Adrenal gland (tissue), 12 donors: ENCODE results near the gene UBE2G2. TPM values are rescaled to one million over a fixed set of nuclear protein-coding genes. Genes with fewer than 3 reads are reported as not detected.

Experiments
- DNase-seq, 7 donors: peaks; one replicate each; pipeline ENCODE4 v3.0.0-alpha.2; 2019 to 2020
- H3K27ac ChIP-seq, 5 donors: fragments of 200-600 bp; sonication (generic) in 4 of 5; 1 replicate in 3 of 5; 2 replicates in 2 of 5; pipeline versions ENCODE4 v1.5.1 to v1.8.0; 2016 to 2020; ENCODE audit warnings: mild to moderate bottlenecking in 1 of 5
- H3K27me3 ChIP-seq: fragments of 200-600 bp; 2 replicates; pipeline ENCODE4 v1.8.0; 2021
- H3K36me3 ChIP-seq, 2 donors: fragments of 200-600 bp; replicated peaks in 1 of 2; 1 replicate in 1 of 2; 2 replicates in 1 of 2; pipeline versions ENCODE4 v1.5.1 to v1.8.0; 2018 to 2022
- H3K4me1 ChIP-seq, 2 donors: fragments of 200-600 bp; replicated peaks in 1 of 2; 1 replicate in 1 of 2; 2 replicates in 1 of 2; pipeline versions ENCODE4 v1.5.1 to v1.8.0; 2018 to 2021
- H3K4me3 ChIP-seq, 4 donors: fragments of 200-600 bp; sonication (generic) in 3 of 4; one replicate each; pipeline ENCODE4 v1.5.1; 2016 to 2018
- H3K9me3 ChIP-seq, 3 donors: fragments of 200-600 bp; sonication (generic) in 1 of 3; replicated peaks in 1 of 3; 1 replicate in 2 of 3; 2 replicates in 1 of 3; pipeline versions ENCODE4 v1.5.1 to v1.8.0; 2016 to 2021
- CTCF ChIP-seq, 6 experiments: fragments of 450-650 bp in 4 of 6; fragments of 200-600 bp in 2 of 6; sonication (generic) in 1 of 6; IDR thresholded peaks; 1 replicate in 5 of 6; 2 replicates in 1 of 6; pipeline versions ENCODE4 v1.5.1 to v1.8.0; 2016 to 2021; ENCODE audit warnings: antibody characterized with exemption in 6 of 6, mild to moderate bottlenecking in 2 of 6, moderate library complexity in 1 of 6
- POLR2A ChIP-seq, 2 donors: fragments of 450-650 bp; IDR thresholded peaks; one replicate each; pipeline ENCODE4 v1.6.1; 2017; ENCODE audit warnings: antibody characterized with exemption in 2 of 2, mild to moderate bottlenecking in 2 of 2, moderate library complexity in 1 of 2
- WGBS, 4 donors: extraction: QIAGEN DNeasy Blood & Tissue Kit in 2 of 4; methylation state at CpG; one replicate each; pipeline versions ENCODE4 v1.1.5 to v1.1.7; 2013 to 2017; 5-methylcytosine and 5-hydroxymethylcytosine counted together
- intact Hi-C, 2 donors: fragments of 100-400 bp; cut with DNase I; formaldehyde crosslinking; loops; one replicate each; pipeline versions ENCODE4 v1.14.1 to v1.15.0; 2022 to 2023
- polyA plus RNA-seq, 3 donors: library from polyadenylated mRNA; stranded (reverse); fragments of 200-250 nt in 2 of 3; fragments of 350-450 nt in 1 of 3; fragmentation: Illumina TruSeq in 1 of 3; extraction: RNeasy Lipid Tissue Mini Kit (QIAGEN cat#74804) in 1 of 3; gene quantifications; one replicate each; pipeline ENCODE4 v1.2.3, GENCODE V29; 2013 to 2014
- total RNA-seq, 9 donors: library from RNA; depleted of rRNA in 4 of 9; stranded (reverse); fragments of >200 nt in 4 of 9; fragments of 120-200 nt in 1 of 9; fragmentation: NEBNext Ultra II Directional in 1 of 9; extraction: Animal tissue kit (Norgen Biotek cat#: 25700) in 1 of 9; gene quantifications; one replicate each; pipeline versions ENCODE4 v1.1.0 to v1.2.4, GENCODE V29; 2013 to 2023
- donor health status: healthy with polysubstance abuse.
- donor health status: Bipolar disorder and iron deficiency.
- donor health status: DM: yes; HTN: yes; CAD: no.
- donor health status: DM: no; HTN: no; CAD: no.
- donor health status: DM: no; HTN: no; CAD: no.
- donor health status: DM: yes; HTN: yes; CAD: no.

Gene UBE2G2
- total and polyA plus RNA-seq, 12 donors, result 44.8 to 99.9 (median 72.6) TPM

- WGBS, 4 donors, result 82 to 90% (median 85%) methylated on average over 10 to 21 of the region's 21 CpGs
- no peak for DNase-seq
- H3K4me3 ChIP-seq, result no peak overlapping the region
- no peaks in the 10 kb centered on the region for H3K27me3 ChIP-seq
- intact Hi-C loops, result no loop called here
- no peaks in the 10 kb centered on the region for H3K4me1 ChIP-seq
- H3K27ac ChIP-seq, result no peak overlapping the region
- TF ChIP-seq POLR2A (IDR thresholded peaks at IDR 0.05), result no peak
- H3K9me3 ChIP-seq, result peaks cover 0 to 14% (median 0%) of the 10 kb centered on the region in 3 donors
- no peaks in the 10 kb centered on the region for H3K36me3 ChIP-seq
These were observed 67.4 kb downstream of the UBE2G2 start for GRCh38 chr21:44734026-44734745.

DNA sequence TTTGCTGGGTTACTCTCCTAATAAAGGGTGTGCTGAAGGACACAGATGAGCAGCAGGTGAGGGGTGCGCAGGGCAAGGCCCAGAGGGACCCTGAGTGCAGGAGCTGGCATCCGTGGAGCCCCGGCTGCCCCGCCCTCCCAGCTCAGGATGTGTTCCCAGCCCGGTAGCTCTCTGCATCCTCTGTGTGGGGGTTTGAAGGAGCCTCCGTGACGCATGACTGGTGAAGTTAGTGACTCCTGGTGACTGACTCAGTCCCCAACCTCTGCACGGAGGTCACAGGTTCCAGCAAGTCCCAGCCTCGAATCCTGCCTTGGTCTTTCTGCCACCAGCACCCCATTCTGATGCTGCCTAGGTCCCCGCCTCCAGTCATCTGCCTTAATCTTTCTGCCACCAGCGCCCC lies 68.7 kb downstream of the UBE2G2 start:
- WGBS, 4 donors, result 70 to 90% (median 84%) methylated on average over 4 to 11 of the region's 11 CpGs
- Histone ChIP-seq H3K27me3 (no peaks in the 10 kb centered on the region), H3K9me3 (peaks cover 0 to 7% (median 0%) of the 10 kb centered on the region in 3 donors), H3K27ac (no peak overlapping the region), H3K4me3 (no peak overlapping the region), H3K36me3 (no peaks in the 10 kb centered on the region), H3K4me1 (no peaks in the 10 kb centered on the region)
- TF ChIP-seq POLR2A (IDR thresholded peaks at IDR 0.05) (no peak), CTCF (IDR thresholded peaks at IDR 0.05) (no peak)
- DNase-seq, result no peak
- intact Hi-C loops, result no loop called here

DNA sequence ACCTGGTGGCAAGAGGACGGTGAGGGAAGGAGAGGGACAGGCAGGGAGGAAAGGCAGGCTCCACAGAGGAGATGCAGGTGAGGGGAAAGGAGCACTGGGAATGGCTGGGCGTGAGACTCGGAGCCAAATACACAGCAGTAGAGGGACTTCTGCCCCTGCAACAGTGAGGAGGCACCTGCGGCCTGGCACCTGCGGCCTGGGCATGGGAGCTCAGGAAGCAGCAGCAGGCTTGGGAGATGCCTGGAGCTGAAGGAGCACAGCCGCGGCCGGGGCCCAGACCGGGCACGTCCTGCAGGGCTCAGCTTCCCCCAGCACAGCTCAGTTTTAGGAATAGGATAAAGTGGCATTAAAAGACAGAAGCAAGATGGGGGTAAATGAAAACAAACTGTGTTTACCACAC lies 69.4 kb downstream of the UBE2G2 start:
- 76 to 93% (median 89%) methylated on average over 5 to 10 of the region's 10 CpGs for WGBS, 4 donors
- Histone ChIP-seq H3K9me3 (peaks cover 0 to under 1% (median 0%) of the 10 kb centered on the region in 3 donors), H3K27ac (no peak overlapping the region), H3K27me3 (no peaks in the 10 kb centered on the region), H3K36me3 (no peaks in the 10 kb centered on the region), H3K4me3 (no peak overlapping the region), H3K4me1 (no peaks in the 10 kb centered on the region)
- DNase-seq, result no peak
- TF ChIP-seq POLR2A (IDR thresholded peaks at IDR 0.05) (no peak), CTCF (IDR thresholded peaks at IDR 0.05) (no peak)
- intact Hi-C loops, result no loop called here

DNA sequence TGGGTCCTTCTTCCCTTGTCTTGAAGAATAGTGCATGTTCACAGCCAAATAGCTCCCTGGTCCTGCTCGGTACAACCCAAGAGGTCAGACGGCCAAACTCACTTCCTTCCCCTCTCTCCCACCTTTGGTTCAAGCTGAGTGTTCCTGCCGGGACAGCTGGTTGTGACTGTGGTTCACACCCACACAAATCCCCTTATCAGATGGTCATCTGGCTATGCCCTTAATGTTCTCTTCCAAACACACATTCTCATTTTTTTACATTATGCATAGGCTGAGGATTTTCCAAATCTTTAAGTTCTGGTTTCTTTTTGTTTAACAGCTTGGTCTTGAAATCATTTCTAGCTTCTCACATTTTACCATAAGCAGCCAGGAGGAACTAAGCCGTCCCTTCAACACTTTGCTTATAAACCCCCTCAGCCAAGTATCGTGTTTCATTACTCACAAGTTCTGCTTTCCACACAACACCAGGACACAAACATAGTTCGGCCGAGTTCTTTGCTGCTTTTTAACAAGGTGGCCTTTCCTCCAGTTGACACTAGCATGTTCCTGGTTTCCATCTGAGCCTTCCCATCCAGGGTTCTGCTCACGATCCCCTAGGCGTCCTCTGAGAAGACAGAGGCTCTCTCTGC lies 70.6 kb downstream of the UBE2G2 start:
- intact Hi-C loops, result no loop called here
- Histone ChIP-seq H3K9me3 (no peaks in the 10 kb centered on the region), H3K27me3 (no peaks in the 10 kb centered on the region), H3K36me3 (no peaks in the 10 kb centered on the region), H3K27ac (no peak overlapping the region), H3K4me3 (no peak overlapping the region), H3K4me1 (no peaks in the 10 kb centered on the region)
- 55 to 68% (median 65%) methylated on average over 9 of the region's 9 CpGs for whole genome bisulfite sequencing, 4 donors
- TF ChIP-seq POLR2A (IDR thresholded peaks at IDR 0.05) (no peak), CTCF (IDR thresholded peaks at IDR 0.05) (no peak)
- DNase-seq, result no peak
